Esophagus squamous epithelium (tissue), 4 donors: ENCODE results near the gene RTTN.

Experiments used
- POLR2A ChIP-seq, 4 donors: fragments of 450-650 bp; IDR thresholded peaks; one replicate each; pipeline ENCODE4 v1.6.1; 2017; ENCODE audit warnings: antibody characterized with exemption in 4 of 4, mild to moderate bottlenecking in 4 of 4, moderate library complexity in 3 of 4
- TF ChIP-seq, protein P1 (sequence below), 6 experiments: fragments of 450-650 bp in 4 of 6; fragments of 200-600 bp in 2 of 6; sonication (generic) in 2 of 6; IDR thresholded peaks; one replicate each; pipeline ENCODE4 v1.5.1; 2016 to 2019; ENCODE audit warnings: antibody characterized with exemption in 6 of 6, mild to moderate bottlenecking in 4 of 6, moderate library complexity in 4 of 6

DNA sequence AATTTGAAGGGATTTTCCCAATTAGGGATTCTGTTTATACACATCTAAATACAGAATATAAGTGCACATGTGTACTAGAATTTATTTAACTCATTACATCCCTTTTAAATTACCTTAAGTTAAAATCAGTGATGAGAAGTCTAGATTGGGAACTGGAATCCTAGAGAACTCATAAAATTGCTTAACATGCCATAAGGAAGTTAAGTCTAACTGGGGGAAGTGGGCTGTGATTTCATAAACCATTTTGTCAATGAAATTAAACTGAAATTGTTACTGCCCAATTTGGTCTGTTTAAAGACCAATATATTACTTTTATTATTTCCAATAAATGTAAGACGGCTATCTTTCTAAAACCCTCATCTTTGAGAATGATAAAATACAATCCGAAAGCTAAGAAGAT is 185.5 kb downstream of the RTTN start:
- TF ChIP-seq, protein P1, sequence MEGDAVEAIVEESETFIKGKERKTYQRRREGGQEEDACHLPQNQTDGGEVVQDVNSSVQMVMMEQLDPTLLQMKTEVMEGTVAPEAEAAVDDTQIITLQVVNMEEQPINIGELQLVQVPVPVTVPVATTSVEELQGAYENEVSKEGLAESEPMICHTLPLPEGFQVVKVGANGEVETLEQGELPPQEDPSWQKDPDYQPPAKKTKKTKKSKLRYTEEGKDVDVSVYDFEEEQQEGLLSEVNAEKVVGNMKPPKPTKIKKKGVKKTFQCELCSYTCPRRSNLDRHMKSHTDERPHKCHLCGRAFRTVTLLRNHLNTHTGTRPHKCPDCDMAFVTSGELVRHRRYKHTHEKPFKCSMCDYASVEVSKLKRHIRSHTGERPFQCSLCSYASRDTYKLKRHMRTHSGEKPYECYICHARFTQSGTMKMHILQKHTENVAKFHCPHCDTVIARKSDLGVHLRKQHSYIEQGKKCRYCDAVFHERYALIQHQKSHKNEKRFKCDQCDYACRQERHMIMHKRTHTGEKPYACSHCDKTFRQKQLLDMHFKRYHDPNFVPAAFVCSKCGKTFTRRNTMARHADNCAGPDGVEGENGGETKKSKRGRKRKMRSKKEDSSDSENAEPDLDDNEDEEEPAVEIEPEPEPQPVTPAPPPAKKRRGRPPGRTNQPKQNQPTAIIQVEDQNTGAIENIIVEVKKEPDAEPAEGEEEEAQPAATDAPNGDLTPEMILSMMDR (IDR thresholded peaks at IDR 0.05): no peak
- TF ChIP-seq POLR2A (IDR thresholded peaks at IDR 0.05): no peak
